GM06990 (cell line): ENCODE results near the gene ADAMTS20.

Source experiments
- DNase-seq: peaks from one replicate; pipeline ENCODE4 v3.0.0-alpha.2; 2011; ENCODE audit not compliant: insufficient read length; ENCODE audit errors: extremely low read depth
- H3K27me3 ChIP-seq: replicated peaks from 2 replicates; pipeline ENCODE4 v1.6.0; 2011; ENCODE audit warnings: low read length; ENCODE audit not compliant: control insufficient read depth, insufficient read depth
- H3K36me3 ChIP-seq: 2 replicates; pipeline ENCODE4 v1.5.1; 2011; ENCODE audit warnings: low read length; ENCODE audit not compliant: control insufficient read depth, insufficient read depth
- H3K4me3 ChIP-seq: replicated peaks from 2 replicates; pipeline ENCODE4 v1.5.1; 2011; ENCODE audit warnings: low read depth, mild to moderate bottlenecking, control low read depth, low read length
- TF ChIP-seq, protein P1 (sequence below): IDR thresholded peaks from 2 replicates; pipeline ENCODE4 v1.5.1; 2011; ENCODE audit warnings: low read length, control low read depth, mild to moderate bottlenecking, inconsistent platforms; ENCODE audit not compliant: insufficient read depth, poor library complexity, severe bottlenecking

ADAMTS20 gene

DNA sequence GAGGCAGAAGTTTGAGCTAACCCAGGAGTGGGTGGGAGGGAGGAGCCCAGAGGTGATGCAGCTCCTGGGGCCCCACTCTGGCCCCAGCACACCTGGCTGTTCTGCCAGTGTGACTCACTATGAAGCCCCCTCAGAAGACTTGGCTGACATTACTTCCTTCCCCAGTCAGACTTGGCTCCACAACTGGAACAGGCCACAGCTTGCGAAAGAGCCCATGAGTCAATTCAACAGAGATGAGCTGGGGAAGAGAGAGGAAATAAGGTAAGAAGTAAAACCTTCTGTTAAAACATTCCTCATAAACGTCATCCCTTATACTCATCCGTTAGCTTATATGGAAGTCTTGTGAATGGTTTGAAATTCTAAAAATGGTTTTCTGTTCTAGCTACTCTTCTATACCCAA lies 245.9 kb downstream of the ADAMTS20 start:
- Histone ChIP-seq H3K4me3 (no peak overlapping the region), H3K27me3 (no peaks in the 10 kb centered on the region), H3K36me3 (no peaks in the 10 kb centered on the region)
- no peak for DNase-seq
- TF ChIP-seq, protein P1, sequence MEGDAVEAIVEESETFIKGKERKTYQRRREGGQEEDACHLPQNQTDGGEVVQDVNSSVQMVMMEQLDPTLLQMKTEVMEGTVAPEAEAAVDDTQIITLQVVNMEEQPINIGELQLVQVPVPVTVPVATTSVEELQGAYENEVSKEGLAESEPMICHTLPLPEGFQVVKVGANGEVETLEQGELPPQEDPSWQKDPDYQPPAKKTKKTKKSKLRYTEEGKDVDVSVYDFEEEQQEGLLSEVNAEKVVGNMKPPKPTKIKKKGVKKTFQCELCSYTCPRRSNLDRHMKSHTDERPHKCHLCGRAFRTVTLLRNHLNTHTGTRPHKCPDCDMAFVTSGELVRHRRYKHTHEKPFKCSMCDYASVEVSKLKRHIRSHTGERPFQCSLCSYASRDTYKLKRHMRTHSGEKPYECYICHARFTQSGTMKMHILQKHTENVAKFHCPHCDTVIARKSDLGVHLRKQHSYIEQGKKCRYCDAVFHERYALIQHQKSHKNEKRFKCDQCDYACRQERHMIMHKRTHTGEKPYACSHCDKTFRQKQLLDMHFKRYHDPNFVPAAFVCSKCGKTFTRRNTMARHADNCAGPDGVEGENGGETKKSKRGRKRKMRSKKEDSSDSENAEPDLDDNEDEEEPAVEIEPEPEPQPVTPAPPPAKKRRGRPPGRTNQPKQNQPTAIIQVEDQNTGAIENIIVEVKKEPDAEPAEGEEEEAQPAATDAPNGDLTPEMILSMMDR, result no peak

DNA sequence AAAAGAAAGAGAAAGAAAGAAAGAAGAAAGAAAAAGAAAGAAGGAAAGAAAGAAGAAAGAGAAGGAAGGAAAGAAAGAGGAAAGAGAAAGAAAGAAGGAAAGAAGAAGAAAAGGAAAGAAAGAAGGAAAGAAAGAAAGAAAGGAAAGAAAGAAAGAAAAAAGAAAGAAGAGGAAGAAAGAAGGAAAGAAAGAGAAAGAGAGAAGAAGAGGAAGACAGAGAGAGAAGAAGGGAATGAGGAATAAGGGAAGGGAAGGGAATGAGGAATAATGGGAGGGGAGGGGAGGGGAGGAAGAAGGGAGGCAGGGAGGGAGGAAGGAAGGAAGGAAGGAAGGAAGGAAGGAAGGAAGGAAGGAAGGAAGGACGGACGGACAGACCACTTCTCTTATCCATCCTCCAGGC lies 246.9 kb downstream of the ADAMTS20 start:
- H3K27me3 ChIP-seq, result no peaks in the 10 kb centered on the region
- TF ChIP-seq, protein P1, result no peak
- no peaks in the 10 kb centered on the region for H3K36me3 ChIP-seq
- no peak overlapping the region for H3K4me3 ChIP-seq
- no peak for DNase-seq
